Measurements from ENCODE around the gene CDKN1A.

CDKN1A gene

DNA sequence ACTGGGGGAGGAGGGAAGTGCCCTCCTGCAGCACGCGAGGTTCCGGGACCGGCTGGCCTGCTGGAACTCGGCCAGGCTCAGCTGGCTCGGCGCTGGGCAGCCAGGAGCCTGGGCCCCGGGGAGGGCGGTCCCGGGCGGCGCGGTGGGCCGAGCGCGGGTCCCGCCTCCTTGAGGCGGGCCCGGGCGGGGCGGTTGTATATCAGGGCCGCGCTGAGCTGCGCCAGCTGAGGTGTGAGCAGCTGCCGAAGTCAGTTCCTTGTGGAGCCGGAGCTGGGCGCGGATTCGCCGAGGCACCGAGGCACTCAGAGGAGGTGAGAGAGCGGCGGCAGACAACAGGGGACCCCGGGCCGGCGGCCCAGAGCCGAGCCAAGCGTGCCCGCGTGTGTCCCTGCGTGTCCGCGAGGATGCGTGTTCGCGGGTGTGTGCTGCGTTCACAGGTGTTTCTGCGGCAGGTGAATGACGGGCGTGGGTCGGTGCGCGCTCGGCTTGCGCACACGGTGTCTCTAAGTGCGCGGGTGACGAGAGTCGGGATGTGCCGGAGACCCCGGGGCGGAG is at the start of gene CDKN1A:
Gene CDKN1A, plus strand, starts transcription at position 227 of the 555 bp plus-strand sequence. CDS start 5,388 bp downstream, outside the sequence.
- Histone ChIP-seq H3K27me3 (ENCODE audit: insufficient read depth, low read depth, severe bottlenecking) (no peaks in the 10 kb centered on the region), H3K36me3 (peaks cover 41% of the 10 kb centered on the region), H3K27ac (peak within 1 kb of the TSS; percentile 95), H3K9me3 (ENCODE audit: severe bottlenecking) (no peaks in the 10 kb centered on the region), H3K4me3 (ENCODE audit: low read depth, low read length) (peak within 1 kb of the TSS; percentile 81)
- peak; percentile 93 for DNase-seq
- no peak for TF ChIP-seq CTCF (IDR thresholded peaks at IDR 0.05; ENCODE audit: low read depth, low read length)

DNA sequence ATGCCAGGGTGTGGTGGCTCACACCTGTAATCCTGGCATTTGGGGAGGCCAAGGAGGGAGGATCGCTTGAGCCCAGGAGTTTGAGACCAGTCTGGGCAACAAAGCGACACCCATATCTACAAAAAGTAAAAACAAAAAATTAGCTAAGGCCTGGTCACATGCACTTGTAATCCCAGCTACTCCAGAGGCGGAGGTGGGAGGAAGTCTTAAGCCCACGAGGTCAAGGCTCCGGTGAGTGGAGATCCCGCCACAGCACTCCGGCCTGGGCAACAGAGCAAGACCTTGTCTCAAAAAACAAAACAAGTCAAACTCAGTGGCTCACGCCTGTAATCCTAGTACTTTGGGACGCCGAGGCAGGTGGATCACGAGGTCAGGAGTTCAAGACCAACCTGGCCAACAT is 48.7 kb upstream of the CDKN1A start:
- no peak overlapping the region for H3K27ac ChIP-seq
- no peaks in the 10 kb centered on the region for H3K36me3 ChIP-seq
- no peak for DNase-seq
- no peaks in the 10 kb centered on the region for H3K27me3 ChIP-seq (ENCODE audit: insufficient read depth, low read depth, severe bottlenecking)
- H3K4me3 ChIP-seq (ENCODE audit: low read depth, low read length) = no peak overlapping the region
- no peak for TF ChIP-seq CTCF (IDR thresholded peaks at IDR 0.05; ENCODE audit: low read depth, low read length)
- H3K9me3 ChIP-seq (ENCODE audit: severe bottlenecking) = no peaks in the 10 kb centered on the region

GRCh38 chr6:36631326-36632011 is 47.0 kb upstream of the CDKN1A start:
- Histone ChIP-seq H3K36me3 (no peaks in the 10 kb centered on the region), H3K4me3 (ENCODE audit: low read depth, low read length) (no peak overlapping the region), H3K27ac (no peak overlapping the region), H3K9me3 (ENCODE audit: severe bottlenecking) (no peaks in the 10 kb centered on the region), H3K27me3 (ENCODE audit: insufficient read depth, low read depth, severe bottlenecking) (no peaks in the 10 kb centered on the region)
- TF ChIP-seq CTCF (IDR thresholded peaks at IDR 0.05; ENCODE audit: low read depth, low read length) = no peak
- no peak for DNase-seq

GRCh38 chr6:36633370-36633769 is 45.1 kb upstream of the CDKN1A start:
- Histone ChIP-seq H3K27ac (no peak overlapping the region), H3K9me3 (ENCODE audit: severe bottlenecking) (no peaks in the 10 kb centered on the region), H3K27me3 (ENCODE audit: insufficient read depth, low read depth, severe bottlenecking) (no peaks in the 10 kb centered on the region), H3K36me3 (no peaks in the 10 kb centered on the region), H3K4me3 (ENCODE audit: low read depth, low read length) (no peak overlapping the region)
- DNase-seq = no peak
- no peak for TF ChIP-seq CTCF (IDR thresholded peaks at IDR 0.05; ENCODE audit: low read depth, low read length)

DNA sequence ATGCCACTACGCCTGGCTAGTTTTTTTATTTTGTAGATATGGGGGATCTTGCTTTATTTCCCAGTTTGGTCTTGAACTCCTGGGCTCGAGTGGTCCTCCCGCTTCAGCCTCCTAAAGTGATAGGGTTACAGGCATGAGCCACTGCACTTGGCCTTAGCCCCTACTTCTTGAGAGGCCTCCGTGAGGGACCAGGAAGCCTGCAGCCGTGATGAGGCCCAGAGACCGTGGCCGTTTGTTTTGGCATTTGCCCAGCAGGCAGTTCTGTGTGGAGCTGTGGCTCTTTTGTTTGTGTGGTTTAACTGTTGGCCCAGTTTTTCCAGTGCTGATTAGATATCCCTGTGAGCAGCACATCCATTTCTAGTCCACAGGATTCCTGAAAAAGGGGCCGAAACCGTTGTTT is 44.6 kb upstream of the CDKN1A start:
- no peak overlapping the region for H3K4me3 ChIP-seq (ENCODE audit: low read depth, low read length)
- H3K9me3 ChIP-seq (ENCODE audit: severe bottlenecking) = no peaks in the 10 kb centered on the region
- no peak for DNase-seq
- no peak overlapping the region for H3K27ac ChIP-seq
- H3K27me3 ChIP-seq (ENCODE audit: insufficient read depth, low read depth, severe bottlenecking) = no peaks in the 10 kb centered on the region
- no peaks in the 10 kb centered on the region for H3K36me3 ChIP-seq
- no peak for TF ChIP-seq CTCF (IDR thresholded peaks at IDR 0.05; ENCODE audit: low read depth, low read length)

Measured in WERI-Rb-1 (cell line).